HCT116 (cell line): ENCODE measurements around the gene MUC4. TPM values are rescaled to one million over a fixed set of nuclear protein-coding genes. Genes with fewer than 3 reads are reported as not detected.

Experiments used
- ATAC-seq: fragments of 200-7000 bp; cut with Tn5 transposase; 2 replicates; pipeline ENCODE4 v1.9.1; 2020; ENCODE audit warnings: mild to moderate bottlenecking, moderate library complexity
- BruUV-seq: library from RNA; stranded (reverse); fragments of 400-500 nt; replicated peaks from 2 replicates; lab custom pipeline; 2021; lab: Mats Ljungman, UMichigan
- CTCF ChIA-PET: fragments of 300-600 bp; sonication (Branson Sonifier 250); formaldehyde crosslinking; loops from one replicate; lab custom pipeline; 2021; ENCODE audit warnings: antibody characterized with exemption; lab: Charles Lee
- POLR2A ChIA-PET: fragments of 300-600, 350-600 bp; sonication (Branson Sonifier 250); formaldehyde crosslinking; loops from one replicate; lab custom pipeline; 2021; ENCODE audit warnings: antibody characterized with exemption; lab: Charles Lee
- RAD21 ChIA-PET, 2 experiments: fragments of 300-600 bp; sonication (Branson Sonifier 250); formaldehyde crosslinking; loops; one replicate each; lab custom pipeline; 2023; ENCODE audit warnings: low total read pairs in 2 of 2; ENCODE audit not compliant: uncharacterized antibody in 2 of 2, unreplicated experiment in 2 of 2, low non-redundant PET in 1 of 2; lab: Charles Lee
- DNase-seq: peaks from one replicate; pipeline ENCODE4 v3.0.0-alpha.2; 2010; ENCODE audit warnings: low read depth, low spot score
- H2AFZ ChIP-seq: fragments of 200-600 bp; shearing (Covaris generic), sonication (generic); 2 replicates; pipeline ENCODE4 v1.6.1; 2017; ENCODE audit warnings: low read depth, mixed run types, mixed read lengths, antibody characterized with exemption, low read length; ENCODE audit not compliant: poor library complexity, severe bottlenecking
- H3K27ac ChIP-seq: 2 replicates; pipeline ENCODE4 v1.5.1; 2012; ENCODE audit warnings: low read depth, low read length
- H3K27me3 ChIP-seq: fragments of 200-600 bp; sonication (generic); 2 replicates; pipeline ENCODE4 v1.6.1; 2016; ENCODE audit warnings: mixed run types, low read length, mixed read lengths; ENCODE audit not compliant: insufficient read depth
- H3K36me3 ChIP-seq, 2 experiments: fragments of 200-500 bp in 1 of 2; fragments of 200-600 bp in 1 of 2; sonication (Bioruptor generic) in 1 of 2; sonication (generic) in 1 of 2; 2 replicates each; pipeline versions ENCODE4 v1.5.1 to v1.6.1; 2014 to 2016; ENCODE audit warnings: low read length in 2 of 2, inconsistent platforms in 1 of 2, mixed read lengths in 1 of 2, mixed run types in 1 of 2; ENCODE audit not compliant: insufficient read depth in 2 of 2, control insufficient read depth in 1 of 2
- H3K4me1 ChIP-seq, 2 experiments: fragments of 200-600 bp in 1 of 2; sonication (generic) in 1 of 2; 2 replicates each; pipeline versions ENCODE4 v1.5.1 to v1.6.1; 2012 to 2017; ENCODE audit warnings: low read length in 2 of 2, inconsistent platforms in 1 of 2, mild to moderate bottlenecking in 1 of 2, mixed read lengths in 1 of 2, mixed run types in 1 of 2, moderate library complexity in 1 of 2; ENCODE audit not compliant: insufficient read depth in 2 of 2, control insufficient read depth in 1 of 2
- H3K4me2 ChIP-seq: fragments of 200-600 bp; sonication (generic); 2 replicates; pipeline ENCODE4 v1.6.1; 2017; ENCODE audit warnings: mixed run types, low read length, mixed read lengths
- H3K4me3 ChIP-seq, 2 experiments: fragments of 200-600 bp in 1 of 2; sonication (generic) in 1 of 2; replicated peaks in 1 of 2; 2 replicates each; pipeline ENCODE4 v1.5.1; 2011 to 2016; ENCODE audit warnings: low read length in 2 of 2, control low read depth in 1 of 2, low read depth in 1 of 2, mild to moderate bottlenecking in 1 of 2, mixed read lengths in 1 of 2, mixed run types in 1 of 2
- H3K79me2 ChIP-seq: fragments of 200-600 bp; sonication (generic); 2 replicates; pipeline ENCODE4 v1.6.1; 2017; ENCODE audit warnings: mild to moderate bottlenecking, mixed run types, low read length, moderate library complexity, mixed read lengths; ENCODE audit not compliant: insufficient read depth
- H3K9ac ChIP-seq: fragments of 200-600 bp; sonication (generic); 2 replicates; pipeline ENCODE4 v1.6.1; 2016; ENCODE audit warnings: low read length, mixed read lengths
- H3K9me2 ChIP-seq: fragments of 200-600 bp; sonication (generic), shearing (Covaris generic); 2 replicates; pipeline ENCODE4 v1.6.1; 2017; ENCODE audit warnings: mixed run types, mild to moderate bottlenecking, moderate library complexity; ENCODE audit not compliant: insufficient read depth
- H3K9me3 ChIP-seq, 2 experiments: fragments of 200-500 bp in 1 of 2; fragments of 200-600 bp in 1 of 2; sonication (Bioruptor generic) in 1 of 2; sonication (generic) in 1 of 2; 2 replicates each; pipeline ENCODE4 v1.6.1; 2014 to 2017; ENCODE audit warnings: low read length in 2 of 2, mixed read lengths in 2 of 2, inconsistent platforms in 1 of 2, low read depth in 1 of 2, mild to moderate bottlenecking in 1 of 2, mixed run types in 1 of 2, moderate library complexity in 1 of 2; ENCODE audit not compliant: control insufficient read depth in 1 of 2, insufficient read depth in 1 of 2
- H4K20me1 ChIP-seq: fragments of 200-600 bp; sonication (generic), shearing (Covaris generic); 2 replicates; pipeline ENCODE4 v1.6.1; 2017; ENCODE audit warnings: mixed run types, mild to moderate bottlenecking, moderate library complexity; ENCODE audit not compliant: insufficient read depth
- CBX3 ChIP-seq: IDR thresholded peaks from 2 replicates; pipeline ENCODE4 v1.6.1; 2012; ENCODE audit warnings: low read depth
- ELF1 ChIP-seq: IDR thresholded peaks from 2 replicates; pipeline ENCODE4 v1.6.1; 2012; ENCODE audit warnings: low read depth, borderline replicate concordance
- EZH2 ChIP-seq: fragments of 200-600 bp; sonication (generic); IDR thresholded peaks from 2 replicates; pipeline ENCODE4 v1.6.1; 2017; ENCODE audit warnings: antibody characterized with exemption, mixed run types
- FOSL1 ChIP-seq: IDR thresholded peaks from 2 replicates; pipeline ENCODE4 v1.6.1; 2012; ENCODE audit warnings: low read depth
- JUND ChIP-seq: IDR thresholded peaks from 2 replicates; pipeline ENCODE4 v1.6.1; 2012
- POLR2A ChIP-seq: IDR thresholded peaks from 2 replicates; pipeline ENCODE4 v1.7.0; 2011; ENCODE audit warnings: borderline replicate concordance; ENCODE audit not compliant: insufficient read depth, insufficient read length; ENCODE audit errors: extremely low read depth
- POLR2AphosphoS5 ChIP-seq: IDR thresholded peaks from 2 replicates; pipeline ENCODE4 v1.6.1; 2011; ENCODE audit warnings: mild to moderate bottlenecking, low read depth, low read length, moderate library complexity
- REST ChIP-seq: IDR thresholded peaks from 2 replicates; pipeline ENCODE4 v1.6.1; 2012; ENCODE audit warnings: low read depth
- SIN3A ChIP-seq: IDR thresholded peaks from 2 replicates; pipeline ENCODE4 v1.6.1; 2012; ENCODE audit warnings: low read depth
- SP1 ChIP-seq: IDR thresholded peaks from 2 replicates; pipeline ENCODE4 v1.6.1; 2012; ENCODE audit warnings: low read depth
- TCF7L2 ChIP-seq: IDR thresholded peaks from 2 replicates; pipeline ENCODE4 v1.7.0; 2011; ENCODE audit warnings: borderline replicate concordance, inconsistent platforms; ENCODE audit not compliant: insufficient read depth, insufficient read length; ENCODE audit errors: extremely low read depth
- YY1 ChIP-seq: IDR thresholded peaks from 2 replicates; pipeline ENCODE4 v1.6.1; 2011; ENCODE audit warnings: low read length, low read depth, moderate library complexity, mild to moderate bottlenecking; ENCODE audit not compliant: insufficient replicate concordance; ENCODE audit errors: extremely low read depth
- ZBTB33 ChIP-seq: IDR thresholded peaks from 2 replicates; pipeline ENCODE4 v1.6.1; 2011; ENCODE audit warnings: mild to moderate bottlenecking, low read length, moderate library complexity; ENCODE audit not compliant: insufficient replicate concordance; ENCODE audit errors: extremely low read depth
- ZFX ChIP-seq: fragments of 450-650 bp; IDR thresholded peaks from 2 replicates; pipeline ENCODE4 v1.6.1; 2017
- intact Hi-C: fragments of 100-400 bp; cut with micrococcal nuclease; formaldehyde crosslinking; loops from 2 replicates; pipeline ENCODE4 v1.10.0; 2022
- total RNA-seq: library from RNA; stranded (reverse); gene quantifications from one replicate; pipeline ENCODE4 v1.2.1, GENCODE V29; 2021; ENCODE audit not compliant: unreplicated experiment
- TF ChIP-seq, protein P1 (sequence below): IDR thresholded peaks from 2 replicates; pipeline ENCODE4 v1.6.1; 2012
- TF ChIP-seq, protein P2 (sequence below): IDR thresholded peaks from 2 replicates; pipeline ENCODE4 v1.6.1; 2012
- TF ChIP-seq, protein P3 (sequence below), 3 experiments: fragments of 200-600 bp in 1 of 3; sonication (generic) in 1 of 3; IDR thresholded peaks in 2 of 3; conservative IDR thresholded peaks in 1 of 3; 2 replicates each; pipeline ENCODE4 v1.5.1; 2012 to 2017; ENCODE audit warnings: low read depth in 2 of 3, low read length in 2 of 3, antibody characterized with exemption in 1 of 3, borderline replicate concordance in 1 of 3, control low read depth in 1 of 3, mild to moderate bottlenecking in 1 of 3, mixed read lengths in 1 of 3, mixed run types in 1 of 3, moderate library complexity in 1 of 3; ENCODE audit not compliant: insufficient read depth in 1 of 3

MUC4 gene
- total RNA-seq, 1 experiment from 2014 or later: 0.64 TPM

- Histone ChIP-seq H3K4me1 (peaks cover 2 to 5% of the 10 kb centered on the region in 2 experiments; a peak in 1 of 4 replicates), H3K36me3 (no peaks in the 10 kb centered on the region), H3K27ac (no peak overlapping the region), H3K9me3 (no peaks in the 10 kb centered on the region), H3K9me2 (no peaks in the 10 kb centered on the region), H3K4me3 (no peak overlapping the region), H3K79me2 (no peaks in the 10 kb centered on the region), H4K20me1 (no peaks in the 10 kb centered on the region), H3K4me2 (no peak overlapping the region), H3K27me3 (no peaks in the 10 kb centered on the region), H3K9ac (no peak overlapping the region), H2AFZ (no peak overlapping the region)
- no peak for TF ChIP-seq SP1
- no peak for TF ChIP-seq POLR2AphosphoS5
- TF ChIP-seq ELF1: no peak
- TF ChIP-seq, protein P1, sequence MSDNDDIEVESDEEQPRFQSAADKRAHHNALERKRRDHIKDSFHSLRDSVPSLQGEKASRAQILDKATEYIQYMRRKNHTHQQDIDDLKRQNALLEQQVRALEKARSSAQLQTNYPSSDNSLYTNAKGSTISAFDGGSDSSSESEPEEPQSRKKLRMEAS: no peak
- no peak for TF ChIP-seq ZBTB33
- no peak for TF ChIP-seq POLR2A
- no peak for TF ChIP-seq JUND
- no peak for TF ChIP-seq FOSL1
- no peak for TF ChIP-seq TCF7L2
- no peak for TF ChIP-seq EZH2
- no peak for TF ChIP-seq ZFX
- no peak for TF ChIP-seq YY1
- no peak for TF ChIP-seq SIN3A
- TF ChIP-seq, protein P2, sequence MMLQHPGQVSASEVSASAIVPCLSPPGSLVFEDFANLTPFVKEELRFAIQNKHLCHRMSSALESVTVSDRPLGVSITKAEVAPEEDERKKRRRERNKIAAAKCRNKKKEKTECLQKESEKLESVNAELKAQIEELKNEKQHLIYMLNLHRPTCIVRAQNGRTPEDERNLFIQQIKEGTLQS: no peak
- TF ChIP-seq CBX3: no peak
- TF ChIP-seq, protein P3, sequence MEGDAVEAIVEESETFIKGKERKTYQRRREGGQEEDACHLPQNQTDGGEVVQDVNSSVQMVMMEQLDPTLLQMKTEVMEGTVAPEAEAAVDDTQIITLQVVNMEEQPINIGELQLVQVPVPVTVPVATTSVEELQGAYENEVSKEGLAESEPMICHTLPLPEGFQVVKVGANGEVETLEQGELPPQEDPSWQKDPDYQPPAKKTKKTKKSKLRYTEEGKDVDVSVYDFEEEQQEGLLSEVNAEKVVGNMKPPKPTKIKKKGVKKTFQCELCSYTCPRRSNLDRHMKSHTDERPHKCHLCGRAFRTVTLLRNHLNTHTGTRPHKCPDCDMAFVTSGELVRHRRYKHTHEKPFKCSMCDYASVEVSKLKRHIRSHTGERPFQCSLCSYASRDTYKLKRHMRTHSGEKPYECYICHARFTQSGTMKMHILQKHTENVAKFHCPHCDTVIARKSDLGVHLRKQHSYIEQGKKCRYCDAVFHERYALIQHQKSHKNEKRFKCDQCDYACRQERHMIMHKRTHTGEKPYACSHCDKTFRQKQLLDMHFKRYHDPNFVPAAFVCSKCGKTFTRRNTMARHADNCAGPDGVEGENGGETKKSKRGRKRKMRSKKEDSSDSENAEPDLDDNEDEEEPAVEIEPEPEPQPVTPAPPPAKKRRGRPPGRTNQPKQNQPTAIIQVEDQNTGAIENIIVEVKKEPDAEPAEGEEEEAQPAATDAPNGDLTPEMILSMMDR (IDR thresholded peaks at IDR 0.05 in 2 of 3, conservative IDR thresholded peaks at IDR 0.05 in 1 of 3; ENCODE audit: borderline replicate concordance in 1 of 3, insufficient read depth in 1 of 3, low read depth in 2 of 3, low read length in 2 of 3): no peak
- no peak for TF ChIP-seq REST
- no peak for ATAC-seq
- intact Hi-C loops: no loop called here
- ChIA-PET CTCF (interaction anchor here (1.3 kb wide), 1 partner anchor 66 kb away, joined by 3 read pairs; no protein-coding TSS in a partner anchor), RAD21 (no interaction called here), POLR2A (no interaction called here)
- no peak for DNase-seq
- BruUV-seq: no TSS peak
These were observed 17.0 kb upstream of the MUC4 start for GRCh38 chr3:195828762-195829161.
